Hepatocyte (in vitro differentiated cells): ENCODE measurements around the gene NR1H3. TPM values are rescaled to one million over a fixed set of nuclear protein-coding genes. Genes with fewer than 3 reads are reported as not detected.

Source experiments
- polyA plus RNA-seq: library from polyadenylated mRNA; unstranded; fragments of >200 nt; fragmentation: Nextera tagmentation; extraction: Ambion mirVana; gene quantifications from 2 replicates; pipeline ENCODE4 v1.2.1, GENCODE V29; 2016
- total RNA-seq: library from RNA; depleted of rRNA; stranded (reverse); fragments of >200 nt; gene quantifications from 2 replicates; pipeline ENCODE4 v1.2.3, GENCODE V29; 2014

The NR1H3 gene
- total and polyA plus RNA-seq, 2 experiments from 2014 or later: 43.1 to 49.5 TPM

Other genes starting within 250 kb of the NR1H3 start
- 135 and 146 TPM in 2 replicates for gene ARFGAP2, start 81.1 kb upstream of the NR1H3 start, total RNA-seq
- 64.3 and 76.9 TPM in 2 replicates for gene ARFGAP2, start 81.1 kb upstream of the NR1H3 start, polyA plus RNA-seq
- 35.2 and 53.7 TPM in 2 replicates for gene PACSIN3, start 71.6 kb upstream of the NR1H3 start, total RNA-seq
- gene PACSIN3, start 71.6 kb upstream of the NR1H3 start, polyA plus RNA-seq: 68.1 and 70.7 TPM in 2 replicates
- 17.2 and 17.7 TPM in 2 replicates for gene DDB2, start 43.0 kb upstream of the NR1H3 start, total RNA-seq
- 25.7 and 28.2 TPM in 2 replicates for gene DDB2, start 43.0 kb upstream of the NR1H3 start, polyA plus RNA-seq
- 31.5 and 40.3 TPM in 2 replicates for gene ACP2, start 9.2 kb upstream of the NR1H3 start, total RNA-seq
- 26.5 and 29.6 TPM in 2 replicates for gene ACP2, start 9.2 kb upstream of the NR1H3 start, polyA plus RNA-seq
- 19.1 and 28.0 TPM in 2 replicates for gene MADD, start 12.1 kb downstream of the NR1H3 start, total RNA-seq
- gene MADD, start 12.1 kb downstream of the NR1H3 start, polyA plus RNA-seq: 17.6 and 19.6 TPM in 2 replicates
- 0.68 and 1.4 TPM in 2 replicates for gene MYBPC3, start 94.7 kb downstream of the NR1H3 start, total RNA-seq
- 0.51 and 0.75 TPM in 2 replicates for gene MYBPC3, start 94.7 kb downstream of the NR1H3 start, polyA plus RNA-seq
- gene SPI1, start 120.6 kb downstream of the NR1H3 start, total RNA-seq: 0.13 and 1.1 TPM in 2 replicates
- gene SPI1, start 120.6 kb downstream of the NR1H3 start, polyA plus RNA-seq: 2.0 and 3.3 TPM in 2 replicates
- 60.8 and 72.3 TPM in 2 replicates for gene SLC39A13, start 150.6 kb downstream of the NR1H3 start, total RNA-seq
- gene SLC39A13, start 150.6 kb downstream of the NR1H3 start, polyA plus RNA-seq: 118 and 119 TPM in 2 replicates
- 95.8 and 103 TPM in 2 replicates for gene PSMC3, start 168.4 kb downstream of the NR1H3 start, total RNA-seq
- gene PSMC3, start 168.4 kb downstream of the NR1H3 start, polyA plus RNA-seq: 142 and 159 TPM in 2 replicates
- gene RAPSN, start 191.1 kb downstream of the NR1H3 start, total RNA-seq: 0.44 TPM in 1 of 2 replicates, not detected in the other
- gene RAPSN, start 191.1 kb downstream of the NR1H3 start, polyA plus RNA-seq: 0.34 and 0.46 TPM in 2 replicates